ENCODE results near the gene CORO7. TPM values are rescaled to one million over a fixed set of nuclear protein-coding genes. Genes with fewer than 3 reads are reported as not detected.
A peak's percentile ranks its signal among the peaks of the same experiment; 100 is the strongest.

Gene CORO7
- total and polyA plus RNA-seq, 11 donors: 7.2 to 39.7 (median 10.1) TPM

- Histone ChIP-seq H3K27me3 (no peaks in the 10 kb centered on the region), H3K4me1 (peaks cover 5 to 46% (median 27%) of the 10 kb centered on the region in 12 donors), H3K36me3 (peaks cover 0 to 60% (median 20%) of the 10 kb centered on the region in 9 donors), H3K9me3 (no peaks in the 10 kb centered on the region), H3K27ac (no peak overlapping the region), H3K4me3 (no peak overlapping the region)
- DNase-seq (peak in 3 of 5 donors; percentile 25 to 63 (median 33)), ATAC-seq (no peak)
- 95% methylated on average over 35 to 59 of the region's 59 CpGs for WGBS, 4 donors
- TF ChIP-seq CTCF (IDR thresholded peaks at IDR 0.05) (no peak), POLR2A (IDR thresholded peaks at IDR 0.05) (no peak)
- intact Hi-C loops (cut with DNase I): no loop called here
Measured at GRCh38 chr16:4381072-4381934, 35.1 kb downstream of the CORO7 start.

- ATAC-seq (no peak), DNase-seq (peak in 1 of 5 donors; percentile 23)
- H3K9me3 ChIP-seq: no peaks in the 10 kb centered on the region
- H3K4me1 ChIP-seq: peaks cover 5 to 50% (median 31%) of the 10 kb centered on the region in 12 donors
- peaks cover 0 to 51% (median 20%) of the 10 kb centered on the region in 9 donors for H3K36me3 ChIP-seq
- WGBS, 4 donors: 78 to 83% (median 81%) methylated on average over 14 to 26 of the region's 26 CpGs
- no peak for TF ChIP-seq POLR2A (IDR thresholded peaks at IDR 0.05)
- H3K27me3 ChIP-seq: no peaks in the 10 kb centered on the region
- intact Hi-C loops (cut with DNase I): no loop called here
- no peak overlapping the region for H3K4me3 ChIP-seq
- H3K27ac ChIP-seq: peak overlapping the region in 1 of 12 donors; percentile 6
Measured at GRCh38 chr16:4380119-4381063, 36.0 kb downstream of the CORO7 start.

GRCh38 chr16:4378999-4379690, 37.3 kb downstream of the CORO7 start:
- Histone ChIP-seq H3K36me3 (peaks cover 0 to 42% (median 19%) of the 10 kb centered on the region in 9 donors), H3K4me1 (peaks cover 5 to 60% (median 42%) of the 10 kb centered on the region in 12 donors), H3K27me3 (no peaks in the 10 kb centered on the region), H3K9me3 (no peaks in the 10 kb centered on the region), H3K27ac (peak overlapping the region in 6 of 12 donors; percentile 31 to 86 (median 76)), H3K4me3 (no peak overlapping the region)
- intact Hi-C loops (cut with DNase I): no loop called here
- 93 to 97% (median 94%) methylated on average over 18 to 21 of the region's 21 CpGs for WGBS, 4 donors
- DNase-seq (peak in 1 of 5 donors; percentile 26), ATAC-seq (no peak)
- TF ChIP-seq POLR2A (IDR thresholded peaks at IDR 0.05): no peak
- no peak for TF ChIP-seq CTCF (IDR thresholded peaks at IDR 0.05)

GRCh38 chr16:4378161-4378666, 38.2 kb downstream of the CORO7 start:
- Histone ChIP-seq H3K4me1 (peaks cover 5 to 64% (median 51%) of the 10 kb centered on the region in 12 donors), H3K9me3 (no peaks in the 10 kb centered on the region), H3K27me3 (no peaks in the 10 kb centered on the region), H3K27ac (peak overlapping the region in 8 of 12 donors; percentile 16 to 86 (median 60)), H3K4me3 (no peak overlapping the region), H3K36me3 (peaks cover 0 to 34% (median 19%) of the 10 kb centered on the region in 9 donors)
- intact Hi-C loops (cut with DNase I): no loop called here
- ATAC-seq: peak in 3 of 4 donors; percentile 1 to 21 (median 19)
- no peak for TF ChIP-seq CTCF (IDR thresholded peaks at IDR 0.05)
- TF ChIP-seq POLR2A (IDR thresholded peaks at IDR 0.05): no peak
- peak in 3 of 5 donors; percentile 65 to 80 (median 65) for DNase-seq
- 56 to 77% (median 64%) methylated on average over 13 to 15 of the region's 15 CpGs for WGBS, 4 donors
